GM23338 (cell line): Measurements from ENCODE around the gene SELENOO. TPM values are rescaled to one million over a fixed set of nuclear protein-coding genes. Genes with fewer than 3 reads are reported as not detected.
"Not testable (repeated sequence)": the region's sequence is repeated elsewhere in the genome, so short reads cannot be mapped to it uniquely, and the experiment has no call there.

Source experiments
- ATAC-seq: fragments of 200-7000 bp; cut with Tn5 transposase; 3 replicates; pipeline ENCODE4 v1.9.1; 2020
- DNase-seq: peaks from one replicate; pipeline ENCODE4 v3.0.0-alpha.2; 2015; ENCODE audit warnings: low spot score
- H2AFZ ChIP-seq: fragments of 200-600 bp; sonication (generic); 2 replicates; pipeline ENCODE4 v1.8.0; 2016; ENCODE audit warnings: antibody characterized with exemption, mild to moderate bottlenecking, moderate library complexity
- H3F3A ChIP-seq: fragments of 200-600 bp; sonication (generic); replicated peaks from 2 replicates; pipeline ENCODE4 v1.8.0; 2017; ENCODE audit warnings: antibody characterized with exemption, mixed run types, low read depth
- H3K27ac ChIP-seq: fragments of 200-600 bp; sonication (generic); 2 replicates; pipeline ENCODE4 v1.6.1; 2016; ENCODE audit warnings: low read depth
- H3K27me3 ChIP-seq: fragments of 200-600 bp; sonication (generic); 2 replicates; pipeline ENCODE4 v1.8.0; 2016; ENCODE audit warnings: mild to moderate bottlenecking, mixed run types, moderate library complexity; ENCODE audit not compliant: insufficient read depth
- H3K36me3 ChIP-seq: fragments of 200-600 bp; sonication (generic); 2 replicates; pipeline ENCODE4 v1.8.0; 2016; ENCODE audit warnings: mild to moderate bottlenecking; ENCODE audit not compliant: insufficient read depth
- H3K4me1 ChIP-seq: fragments of 200-600 bp; sonication (generic); 2 replicates; pipeline ENCODE4 v1.8.0; 2016; ENCODE audit warnings: mild to moderate bottlenecking, moderate library complexity; ENCODE audit not compliant: insufficient read depth
- H3K4me2 ChIP-seq: fragments of 200-600 bp; sonication (generic); 2 replicates; pipeline ENCODE4 v1.7.1; 2017; ENCODE audit warnings: mixed run types
- H3K4me3 ChIP-seq: fragments of 200-600 bp; sonication (generic); 2 replicates; pipeline ENCODE4 v1.6.1; 2016; ENCODE audit warnings: mixed run types
- H3K79me2 ChIP-seq: fragments of 200-600 bp; sonication (generic); replicated peaks from 2 replicates; pipeline ENCODE4 v1.8.0; 2017; ENCODE audit warnings: mild to moderate bottlenecking; ENCODE audit not compliant: insufficient read depth
- H3K9me2 ChIP-seq: fragments of 200-600 bp; sonication (generic); 2 replicates; pipeline ENCODE4 v1.8.0; 2017; ENCODE audit not compliant: insufficient read depth
- H4K20me1 ChIP-seq: fragments of 200-600 bp; sonication (generic); replicated peaks from 2 replicates; pipeline ENCODE4 v1.8.0; 2017; ENCODE audit warnings: mild to moderate bottlenecking; ENCODE audit not compliant: insufficient read depth
- H3K27ac Mint-ChIP-seq: 2 replicates; pipeline ENCODE4 v1.8.0; 2020; ENCODE audit warnings: inconsistent platforms, mild to moderate bottlenecking, moderate library complexity, mixed read lengths
- H3K27me3 Mint-ChIP-seq: 3 replicates; pipeline ENCODE4 v1.8.0; 2022; ENCODE audit warnings: low read depth, mild to moderate bottlenecking, moderate library complexity, mixed read lengths, inconsistent platforms; ENCODE audit not compliant: insufficient read depth, poor library complexity
- H3K36me3 Mint-ChIP-seq: 3 replicates; pipeline ENCODE4 v1.8.0; 2021; ENCODE audit warnings: low read depth, mild to moderate bottlenecking, inconsistent platforms, moderate library complexity, mixed read lengths
- H3K4me1 Mint-ChIP-seq: 3 replicates; pipeline ENCODE4 v1.8.0; 2020; ENCODE audit warnings: mild to moderate bottlenecking, inconsistent platforms, mixed read lengths
- H3K4me3 Mint-ChIP-seq: 3 replicates; pipeline ENCODE4 v1.8.0; 2021; ENCODE audit warnings: moderate library complexity, mild to moderate bottlenecking, inconsistent platforms, mixed read lengths
- H3K9me3 Mint-ChIP-seq: 3 replicates; pipeline ENCODE4 v1.8.0; 2020; ENCODE audit warnings: moderate library complexity, mild to moderate bottlenecking, inconsistent platforms, mixed read lengths
- CTCF ChIP-seq, 2 experiments: fragments of 200-600 bp in 1 of 2; sonication (generic) in 1 of 2; conservative IDR thresholded peaks; 2 replicates each; pipeline versions ENCODE4 v1.5.1 to v1.6.1; 2016 to 2017; ENCODE audit warnings: antibody characterized with exemption in 2 of 2, low read depth in 2 of 2, mild to moderate bottlenecking in 2 of 2, moderate library complexity in 1 of 2
- ETS1 ChIP-seq: IDR thresholded peaks from 2 replicates; pipeline ENCODE4 v1.6.1; 2016; ENCODE audit warnings: antibody characterized with exemption
- EZH2 ChIP-seq: fragments of 200-600 bp; sonication (generic); IDR thresholded peaks from one replicate; pipeline ENCODE4 v1.8.0; 2017; ENCODE audit warnings: antibody characterized with exemption, mild to moderate bottlenecking, low read depth; ENCODE audit not compliant: unreplicated experiment
- EZH2phosphoT487 ChIP-seq: fragments of 200-600 bp; sonication (generic); IDR thresholded peaks from one replicate; pipeline ENCODE4 v1.8.1; 2018; ENCODE audit warnings: antibody characterized with exemption; ENCODE audit not compliant: unreplicated experiment
- JUNB ChIP-seq: IDR thresholded peaks from one replicate; pipeline ENCODE4 v1.6.1; 2016; ENCODE audit warnings: antibody characterized with exemption; ENCODE audit not compliant: unreplicated experiment
- POLR2AphosphoS5 ChIP-seq: IDR thresholded peaks from 2 replicates; pipeline ENCODE4 v1.6.1; 2016; ENCODE audit warnings: antibody characterized with exemption, low read depth
- REST ChIP-seq: IDR thresholded peaks from one replicate; pipeline ENCODE4 v1.6.1; 2018; ENCODE audit warnings: antibody characterized with exemption; ENCODE audit not compliant: unreplicated experiment
- STAT1 ChIP-seq: IDR thresholded peaks from one replicate; pipeline ENCODE4 v1.6.1; 2016; ENCODE audit warnings: antibody characterized with exemption; ENCODE audit not compliant: unreplicated experiment
- ZNF114 ChIP-seq: fragments of 250-450 bp; sonication (Bioruptor Pico); IDR thresholded peaks from 2 replicates; pipeline ENCODE4 v1.5.0; 2020; ENCODE audit warnings: mild to moderate bottlenecking, moderate library complexity
- ZNF331 ChIP-seq: fragments of 250-450 bp; sonication (Bioruptor Pico); IDR thresholded peaks from 2 replicates; pipeline ENCODE4 v1.5.0; 2020; ENCODE audit warnings: low read depth, mild to moderate bottlenecking, moderate library complexity
- polyA plus RNA-seq: library from polyadenylated mRNA; unstranded; fragments of >200 nt; fragmentation: Nextera tagmentation; extraction: Ambion mirVana; gene quantifications from 2 replicates; pipeline ENCODE4 v1.2.1, GENCODE V29; 2016
- total RNA-seq: library from RNA; depleted of rRNA; stranded (reverse); fragments of >200 nt; shearing (Covaris generic); gene quantifications from 2 replicates; pipeline ENCODE4 v1.2.3, GENCODE V29; 2014

The SELENOO gene
- total and polyA plus RNA-seq, 2 experiments from 2014 or later, result 6.8 to 21.3 TPM

GRCh38 chr22:50204571-50204970 lies 3.8 kb downstream of the SELENOO start (continued):
- TF ChIP-seq REST (no peak), POLR2AphosphoS5 (no peak), EZH2 (no peak), EZH2phosphoT487 (no peak), CTCF (conservative IDR thresholded peaks at IDR 0.05; ENCODE audit: low read depth in 2 of 2) (no peak), ETS1 (no peak), ZNF114 (CRISPR knock-in tag) (no peak), STAT1 (no peak), ZNF331 (CRISPR knock-in tag) (no peak), JUNB (no peak)

- not testable (repeated sequence) for H3K27ac Mint-ChIP-seq
- peaks cover 34% of the 10 kb centered on the region for H3K36me3 Mint-ChIP-seq
Measured at GRCh38 chr22:50204998-50205397, 4.2 kb downstream of the SELENOO start.

More at GRCh38 chr22:50204998-50205397, 4.2 kb downstream of the SELENOO start:
- peaks cover 15% of the 10 kb centered on the region for H3K27me3 Mint-ChIP-seq
- H3K27me3 ChIP-seq, H4K20me1 ChIP-seq, H3K36me3 ChIP-seq, H3K27ac ChIP-seq, H3K9me2 ChIP-seq, H3K4me3 Mint-ChIP-seq, ATAC-seq, H3K4me1 Mint-ChIP-seq, H3K4me2 ChIP-seq, H3K4me1 ChIP-seq, H2AFZ ChIP-seq, H3F3A ChIP-seq, DNase-seq, H3K4me3 ChIP-seq, H3K9me3 Mint-ChIP-seq: not testable (repeated sequence)
- peaks cover 21% of the 10 kb centered on the region for H3K79me2 ChIP-seq
